Activated naive CD8-positive, alpha-beta T cell treated with anti-CD3 and anti-CD28 coated beads, Interleukin-2, amount 10 ng/mL, durations not matched to agents 7 days and 5 days (primary cell): ENCODE measurements around the gene ST3GAL4. TPM values are rescaled to one million over a fixed set of nuclear protein-coding genes. Genes with fewer than 3 reads are reported as not detected.
"Not testable (repeated sequence)": the region's sequence is repeated elsewhere in the genome, so short reads cannot be mapped to it uniquely, and the experiment has no call there.

Experiments used
- ATAC-seq: fragments of 150-1000 bp; cut with Tn5 transposase; one replicate; pipeline ENCODE4 v1.10.0; 2021; ENCODE audit warnings: low read depth, moderate library complexity
- POLR2A ChIA-PET: fragments of 350-600 bp; sonication (Branson Sonifier 250); formaldehyde crosslinking; loops from one replicate; lab custom pipeline; 2021; ENCODE audit warnings: antibody characterized with exemption; lab: Charles Lee
- DNase-seq: peaks from one replicate; pipeline ENCODE4 v3.0.0; 2021
- H3K27ac Mint-ChIP-seq: one replicate; pipeline ENCODE4 v1.8.0; 2022; ENCODE audit warnings: mild to moderate bottlenecking, mixed read lengths
- H3K27me3 Mint-ChIP-seq: one replicate; pipeline ENCODE4 v1.8.0; 2022; ENCODE audit warnings: mild to moderate bottlenecking, moderate library complexity, mixed read lengths
- H3K36me3 Mint-ChIP-seq: one replicate; pipeline ENCODE4 v1.8.0; 2021; ENCODE audit warnings: mild to moderate bottlenecking, mixed read lengths
- H3K4me1 Mint-ChIP-seq: one replicate; pipeline ENCODE4 v1.8.0; 2021; ENCODE audit warnings: mixed read lengths
- H3K4me3 Mint-ChIP-seq: one replicate; pipeline ENCODE4 v1.8.0; 2022; ENCODE audit warnings: mild to moderate bottlenecking, moderate library complexity, mixed read lengths
- H3K9me3 Mint-ChIP-seq: one replicate; pipeline ENCODE4 v1.8.0; 2021; ENCODE audit warnings: mixed read lengths
- total RNA-seq, 2 experiments: library from RNA; stranded (reverse); gene quantifications; one replicate each; pipeline ENCODE4 v1.2.3, GENCODE V29; 2021

Gene ST3GAL4
- total RNA-seq, 2 experiments from 2014 or later = 6.3 to 8.5 TPM

GRCh38 chr11:126366064-126366822 lies 10.8 kb downstream of the ST3GAL4 start:
- no peaks in the 10 kb centered on the region for H3K27me3 Mint-ChIP-seq
- H3K4me3 Mint-ChIP-seq = peak overlapping the region; percentile 10
- H3K4me1 Mint-ChIP-seq = peaks cover 2% of the 10 kb centered on the region
- peak; percentile 19 for DNase-seq
- no peaks in the 10 kb centered on the region for H3K9me3 Mint-ChIP-seq
- H3K27ac Mint-ChIP-seq = no peak overlapping the region
- POLR2A ChIA-PET = no interaction called here
- no peak for ATAC-seq
- no peaks in the 10 kb centered on the region for H3K36me3 Mint-ChIP-seq

DNA sequence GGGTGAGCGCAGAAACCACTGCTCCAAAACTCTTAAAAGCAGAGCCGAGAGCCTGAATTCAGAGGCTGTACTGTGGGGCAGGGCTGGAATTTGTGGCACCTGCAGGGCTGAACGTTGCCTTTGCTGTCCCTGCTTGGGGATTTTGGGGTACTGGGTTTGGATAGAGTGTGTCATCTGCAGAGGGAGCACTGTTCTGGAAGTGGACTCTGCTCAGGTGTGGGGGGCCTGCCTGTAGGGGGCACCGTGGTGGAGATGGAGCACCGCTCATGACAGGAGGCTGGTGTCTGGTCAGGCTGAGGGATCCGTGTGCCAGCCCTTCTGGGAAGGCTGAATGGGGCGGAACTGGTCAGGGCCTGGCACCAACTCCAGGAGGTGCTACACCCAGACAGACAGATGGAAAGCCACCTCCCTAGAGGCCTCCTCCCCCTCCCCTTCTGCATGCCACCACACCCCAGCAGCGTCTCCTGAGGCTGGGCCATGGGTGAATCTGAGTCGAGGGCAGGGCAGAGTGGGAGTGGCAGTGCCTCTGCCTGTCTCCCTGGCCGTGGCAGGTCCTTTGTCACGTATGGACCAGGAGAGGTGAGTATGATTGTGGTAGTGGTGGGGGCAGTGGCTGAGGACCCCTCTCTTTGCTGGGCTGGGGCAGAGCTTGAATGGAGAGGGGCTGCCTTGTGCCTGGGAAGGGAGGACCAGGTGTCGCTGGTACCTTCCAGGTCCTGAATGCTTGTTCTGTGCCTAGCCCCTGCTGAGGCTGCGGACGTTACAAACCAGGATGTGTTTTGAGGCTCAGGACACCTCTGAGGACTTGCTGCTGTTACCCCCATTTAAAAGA lies 11.6 kb downstream of the ST3GAL4 start:
- H3K27me3 Mint-ChIP-seq, POLR2A ChIA-PET, H3K4me1 Mint-ChIP-seq, H3K9me3 Mint-ChIP-seq, H3K36me3 Mint-ChIP-seq, ATAC-seq, H3K27ac Mint-ChIP-seq: not testable (repeated sequence)
- DNase-seq = peak; percentile 19
- peak overlapping the region; percentile 10 for H3K4me3 Mint-ChIP-seq

DNA sequence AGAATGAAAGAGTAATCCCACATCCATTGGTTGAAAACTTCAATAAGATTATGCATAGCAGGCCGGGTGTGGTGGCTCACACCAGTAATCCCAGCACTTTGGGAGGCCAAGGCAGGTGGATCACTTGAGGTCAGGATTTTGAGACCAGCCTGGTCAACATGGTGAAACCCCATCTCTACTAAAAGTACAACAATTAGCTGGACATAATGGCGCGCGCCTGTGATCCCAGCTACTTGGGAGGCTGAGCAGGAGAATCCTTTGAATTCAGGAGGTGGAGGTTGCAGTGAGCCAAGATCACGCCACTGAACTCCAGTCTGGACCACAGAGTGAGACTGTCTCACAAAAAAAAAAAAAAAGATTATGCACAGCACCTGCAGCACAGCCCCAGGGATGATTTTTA lies 12.3 kb downstream of the ST3GAL4 start:
- H3K27me3 Mint-ChIP-seq, POLR2A ChIA-PET, H3K36me3 Mint-ChIP-seq, DNase-seq, ATAC-seq, H3K4me1 Mint-ChIP-seq, H3K4me3 Mint-ChIP-seq, H3K9me3 Mint-ChIP-seq, H3K27ac Mint-ChIP-seq: not testable (repeated sequence)

- H3K27me3 Mint-ChIP-seq, DNase-seq, H3K9me3 Mint-ChIP-seq, POLR2A ChIA-PET, H3K4me3 Mint-ChIP-seq, H3K36me3 Mint-ChIP-seq, H3K4me1 Mint-ChIP-seq: not testable (repeated sequence)
- peak; percentile 46 for ATAC-seq
- H3K27ac Mint-ChIP-seq = peak overlapping the region; percentile 34
Measured at GRCh38 chr11:126368336-126369119, 13.0 kb downstream of the ST3GAL4 start.

DNA sequence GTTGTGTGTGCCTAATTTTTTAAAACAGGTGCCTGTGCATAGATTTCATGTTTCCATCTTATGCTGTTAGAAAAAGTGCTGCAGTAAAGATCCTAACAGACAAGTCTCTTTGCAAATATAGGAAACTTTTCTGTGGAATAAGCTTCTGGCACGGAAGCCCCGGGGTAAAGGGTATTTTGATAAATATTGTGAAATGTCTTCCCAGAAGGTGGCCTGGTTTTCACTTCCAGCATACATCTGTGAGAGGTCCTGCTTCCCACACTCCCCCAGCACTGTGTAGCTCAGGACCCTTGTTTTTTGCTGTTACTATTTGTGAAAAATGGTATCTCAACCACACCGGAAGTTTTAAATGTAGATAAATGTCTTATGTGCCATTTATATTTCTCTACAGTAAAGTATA lies 14.5 kb downstream of the ST3GAL4 start:
- Mint-ChIP-seq H3K27ac (no peak overlapping the region), H3K36me3 (no peaks in the 10 kb centered on the region), H3K4me1 (peaks cover 2% of the 10 kb centered on the region), H3K27me3 (no peaks in the 10 kb centered on the region), H3K9me3 (no peaks in the 10 kb centered on the region), H3K4me3 (no peak overlapping the region)
- no peak for DNase-seq
- no peak for ATAC-seq
- POLR2A ChIA-PET = interaction anchor here (0.9 kb wide), 1 partner anchor 15 kb away, joined by 3 read pairs; the partner anchor contains the start of gene ST3GAL4

DNA sequence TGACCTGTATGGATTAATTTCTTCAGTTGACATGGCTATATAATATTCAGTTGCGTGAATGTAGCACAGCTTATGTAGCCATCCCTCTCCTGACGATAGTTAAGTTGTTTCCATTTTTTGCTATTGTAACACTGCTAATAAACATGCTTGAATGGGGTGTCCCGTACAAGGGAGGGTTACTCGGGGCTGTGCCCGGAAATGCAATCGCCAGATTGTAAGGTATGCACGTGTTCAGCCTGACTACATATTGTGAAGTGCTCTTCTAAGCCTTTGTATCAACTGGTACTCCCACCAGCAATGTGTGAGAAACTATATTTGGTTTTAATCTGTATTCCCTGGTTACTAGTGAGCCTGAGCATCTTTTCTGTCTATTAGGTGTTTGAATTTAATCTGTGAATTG lies 16.1 kb downstream of the ST3GAL4 start:
- ATAC-seq (no peak), DNase-seq (no peak)
- Mint-ChIP-seq H3K9me3 (no peaks in the 10 kb centered on the region), H3K27me3 (no peaks in the 10 kb centered on the region), H3K4me3 (no peak overlapping the region), H3K4me1 (peaks cover under 1% of the 10 kb centered on the region), H3K27ac (no peak overlapping the region), H3K36me3 (no peaks in the 10 kb centered on the region)
- POLR2A ChIA-PET = no interaction called here

- H3K4me3 Mint-ChIP-seq, ATAC-seq, H3K9me3 Mint-ChIP-seq, H3K27ac Mint-ChIP-seq, H3K36me3 Mint-ChIP-seq, H3K4me1 Mint-ChIP-seq, POLR2A ChIA-PET, DNase-seq, H3K27me3 Mint-ChIP-seq: not testable (repeated sequence)
Measured at GRCh38 chr11:126373389-126374066, 18.0 kb downstream of the ST3GAL4 start.

GRCh38 chr11:126374562-126375300 lies 19.2 kb downstream of the ST3GAL4 start:
- not testable (repeated sequence) for H3K27me3 Mint-ChIP-seq, H3K27ac Mint-ChIP-seq, H3K36me3 Mint-ChIP-seq

GRCh38 chr11:126375726-126376125 lies 20.2 kb downstream of the ST3GAL4 start:
- POLR2A ChIA-PET = no interaction called here
- no peaks in the 10 kb centered on the region for H3K4me1 Mint-ChIP-seq
- DNase-seq (no peak), ATAC-seq (no peak)
- H3K27me3 Mint-ChIP-seq = no peaks in the 10 kb centered on the region
- no peak overlapping the region for H3K4me3 Mint-ChIP-seq
- H3K9me3 Mint-ChIP-seq = no peaks in the 10 kb centered on the region
- no peaks in the 10 kb centered on the region for H3K36me3 Mint-ChIP-seq
- no peak overlapping the region for H3K27ac Mint-ChIP-seq

More at GRCh38 chr11:126374562-126375300, 19.2 kb downstream of the ST3GAL4 start:
- ATAC-seq, DNase-seq, POLR2A ChIA-PET, H3K4me3 Mint-ChIP-seq, H3K4me1 Mint-ChIP-seq, H3K9me3 Mint-ChIP-seq: not testable (repeated sequence)

DNA sequence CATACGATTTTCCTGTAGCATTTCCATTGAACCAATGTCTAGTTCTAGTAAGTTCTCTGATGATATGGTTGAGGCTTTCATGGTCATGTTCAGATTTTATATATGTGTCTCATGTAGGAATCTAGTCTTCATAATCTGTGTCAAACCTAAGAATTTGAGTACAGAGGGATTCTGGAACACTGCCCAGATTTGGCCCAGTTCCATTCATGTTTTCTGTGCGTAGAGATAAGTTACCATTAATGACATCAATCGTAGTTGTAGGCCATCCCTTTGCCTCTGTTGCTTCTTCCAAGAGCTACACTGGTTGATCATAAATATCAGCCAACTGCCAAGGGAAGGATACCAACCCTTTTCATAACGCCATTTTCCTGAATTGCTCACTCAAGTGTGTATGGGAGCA lies 23.3 kb downstream of the ST3GAL4 start:
- Mint-ChIP-seq H3K36me3 (no peaks in the 10 kb centered on the region), H3K27ac (no peak overlapping the region), H3K27me3 (no peaks in the 10 kb centered on the region), H3K4me1 (no peaks in the 10 kb centered on the region), H3K9me3 (no peaks in the 10 kb centered on the region), H3K4me3 (no peak overlapping the region)
- POLR2A ChIA-PET = no interaction called here
- no peak for DNase-seq
- no peak for ATAC-seq

DNA sequence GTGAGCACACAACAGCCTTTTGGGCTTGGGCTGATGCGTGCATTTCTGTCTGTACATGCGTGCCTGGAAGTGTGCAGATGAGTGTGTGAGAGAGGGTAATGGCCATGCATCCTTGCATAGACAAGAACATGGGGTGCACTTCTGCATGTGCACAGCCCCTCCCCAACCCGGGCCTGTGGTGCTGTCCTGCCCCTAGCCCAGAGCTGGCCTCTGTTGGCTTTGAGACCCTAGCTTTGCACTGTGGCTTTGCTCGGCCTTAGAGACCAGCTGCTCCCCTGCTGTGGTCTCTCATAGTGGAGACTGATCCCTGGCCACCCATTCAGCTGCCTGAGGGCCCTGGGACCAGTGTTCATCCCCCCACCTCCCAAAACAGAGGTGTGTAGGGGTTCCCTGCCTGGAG lies 25.4 kb downstream of the ST3GAL4 start:
- H3K36me3 Mint-ChIP-seq = no peaks in the 10 kb centered on the region
- no peaks in the 10 kb centered on the region for H3K9me3 Mint-ChIP-seq
- no peaks in the 10 kb centered on the region for H3K27me3 Mint-ChIP-seq
- no peak for ATAC-seq
- H3K27ac Mint-ChIP-seq = no peak overlapping the region
- no peak overlapping the region for H3K4me3 Mint-ChIP-seq
- no peak for DNase-seq
- POLR2A ChIA-PET = no interaction called here
- peaks cover under 1% of the 10 kb centered on the region for H3K4me1 Mint-ChIP-seq

- ATAC-seq, H3K27ac Mint-ChIP-seq, H3K36me3 Mint-ChIP-seq, POLR2A ChIA-PET, H3K4me1 Mint-ChIP-seq, H3K9me3 Mint-ChIP-seq, DNase-seq, H3K4me3 Mint-ChIP-seq, H3K27me3 Mint-ChIP-seq: not testable (repeated sequence)
Measured at GRCh38 chr11:126381960-126382359, 26.5 kb downstream of the ST3GAL4 start.
